ENCODE measurements around the gene ZNF556. TPM values are rescaled to one million over a fixed set of nuclear protein-coding genes. Genes with fewer than 3 reads are reported as not detected.

The ZNF556 gene
- total and polyA plus RNA-seq, 2 experiments from 2014 or later, result 0.03 TPM; not detected in 1

- Histone ChIP-seq H3K4me3 (no peak overlapping the region), H4K20me1 (ENCODE audit: insufficient read depth, poor library complexity, severe bottlenecking) (no peaks in the 10 kb centered on the region), H3K9me3 (ENCODE audit: low read depth) (peaks cover 57% of the 10 kb centered on the region), H3K36me3 (replicated peaks; ENCODE audit: insufficient read depth, low read depth) (peaks cover 22% of the 10 kb centered on the region), H3K79me2 (no peaks in the 10 kb centered on the region), H3K4me2 (no peak overlapping the region), H3K27ac (no peak overlapping the region), H3K27me3 (no peaks in the 10 kb centered on the region), H3K4me1 (ENCODE audit: insufficient read depth) (no peaks in the 10 kb centered on the region), H3K9me2 (replicated peaks; ENCODE audit: insufficient read depth) (no peaks in the 10 kb centered on the region), H2AFZ (no peak overlapping the region)
- WGBS (ENCODE audit: low lambda C conversion rate, missing lambda C conversion rate), result 93% methylated on average over 5 of the region's 5 CpGs
- DNase-seq (ENCODE audit: low spot score), result no peak
- no peak for TF ChIP-seq CTCF (IDR thresholded peaks at IDR 0.05; ENCODE audit: poor library complexity)
- no peak for TF ChIP-seq EZH2phosphoT487 (IDR thresholded peaks at IDR 0.05; ENCODE audit: low read depth, severe bottlenecking, unreplicated experiment)
- no peak for TF ChIP-seq EZH2 (IDR thresholded peaks at IDR 0.05; ENCODE audit: borderline replicate concordance)
Measured at GRCh38 chr19:2856457-2857050, 10.6 kb upstream of the ZNF556 start.

GRCh38 chr19:2858864-2859263, 8.3 kb upstream of the ZNF556 start:
- DNase-seq (ENCODE audit: low spot score), result no peak
- Histone ChIP-seq H3K27me3 (no peaks in the 10 kb centered on the region), H3K9me3 (ENCODE audit: low read depth) (peaks cover 34% of the 10 kb centered on the region), H4K20me1 (ENCODE audit: insufficient read depth, poor library complexity, severe bottlenecking) (no peaks in the 10 kb centered on the region), H3K9me2 (replicated peaks; ENCODE audit: insufficient read depth) (no peaks in the 10 kb centered on the region), H3K4me3 (no peak overlapping the region), H3K4me2 (no peak overlapping the region), H3K4me1 (ENCODE audit: insufficient read depth) (no peaks in the 10 kb centered on the region), H2AFZ (no peak overlapping the region), H3K79me2 (no peaks in the 10 kb centered on the region), H3K36me3 (replicated peaks; ENCODE audit: insufficient read depth, low read depth) (peaks cover 6% of the 10 kb centered on the region), H3K27ac (no peak overlapping the region)
- TF ChIP-seq EZH2 (IDR thresholded peaks at IDR 0.05; ENCODE audit: borderline replicate concordance) (no peak), CTCF (IDR thresholded peaks at IDR 0.05; ENCODE audit: poor library complexity) (no peak)
- 97% methylated on average over 27 of the region's 27 CpGs for WGBS (ENCODE audit: low lambda C conversion rate, missing lambda C conversion rate)

GRCh38 chr19:2863816-2864215, 3.3 kb upstream of the ZNF556 start:
- no peak overlapping the region for H3K27ac ChIP-seq
- H4K20me1 ChIP-seq (ENCODE audit: insufficient read depth, poor library complexity, severe bottlenecking), result no peaks in the 10 kb centered on the region
- no peaks in the 10 kb centered on the region for H3K36me3 ChIP-seq (replicated peaks; ENCODE audit: insufficient read depth, low read depth)
- H3K79me2 ChIP-seq, result no peaks in the 10 kb centered on the region
- H3K4me1 ChIP-seq (ENCODE audit: insufficient read depth), result no peaks in the 10 kb centered on the region
- WGBS (ENCODE audit: low lambda C conversion rate, missing lambda C conversion rate), result 81% methylated on average over 10 of the region's 10 CpGs
- no peak for TF ChIP-seq CTCF (IDR thresholded peaks at IDR 0.05; ENCODE audit: poor library complexity)
- no peak for TF ChIP-seq EZH2phosphoT487 (IDR thresholded peaks at IDR 0.05; ENCODE audit: low read depth, severe bottlenecking, unreplicated experiment)
- TF ChIP-seq EZH2 (IDR thresholded peaks at IDR 0.05; ENCODE audit: borderline replicate concordance), result no peak
- H3K9me2 ChIP-seq (replicated peaks; ENCODE audit: insufficient read depth), result no peaks in the 10 kb centered on the region
- H2AFZ ChIP-seq, result no peak overlapping the region
- no peaks in the 10 kb centered on the region for H3K27me3 ChIP-seq
- no peaks in the 10 kb centered on the region for H3K9me3 ChIP-seq (ENCODE audit: low read depth)
- H3K4me3 ChIP-seq, result no peak overlapping the region
- H3K4me2 ChIP-seq, result no peak overlapping the region
- DNase-seq (ENCODE audit: low spot score), result no peak

All from hepatocyte (in vitro differentiated cells).